IPS DF 6.9 (cell line): ENCODE data around the gene NPFF.

ENCODE experiments used
- DNase-seq: peaks from one replicate; pipeline ENCODE4 v3.0.0-alpha.2; 2013; ENCODE audit warnings: low read depth, low spot score
- H3K27ac ChIP-seq: one replicate; pipeline ENCODE4 v1.5.1; 2013; ENCODE audit warnings: low read length, control low read depth
- H3K27me3 ChIP-seq: 2 replicates; pipeline ENCODE4 v1.6.1; 2013; ENCODE audit warnings: mild to moderate bottlenecking, low read length; ENCODE audit not compliant: control insufficient read depth, insufficient read depth
- H3K36me3 ChIP-seq: 2 replicates; pipeline ENCODE4 v1.6.1; 2013; ENCODE audit warnings: low read length; ENCODE audit not compliant: control insufficient read depth, insufficient read depth
- H3K4me1 ChIP-seq: 2 replicates; pipeline ENCODE4 v1.6.1; 2013; ENCODE audit warnings: low read length; ENCODE audit not compliant: control insufficient read depth, insufficient read depth
- H3K4me3 ChIP-seq: 2 replicates; pipeline ENCODE4 v1.5.1; 2013; ENCODE audit warnings: mild to moderate bottlenecking, low read length
- H3K9me3 ChIP-seq: 2 replicates; pipeline ENCODE4 v1.6.1; 2013; ENCODE audit warnings: low read length, inconsistent platforms; ENCODE audit not compliant: control insufficient read depth, insufficient read depth
- WGBS: extraction: QIAGEN DNeasy Blood & Tissue Kit; methylation state at CpG from one replicate; pipeline ENCODE4 v1.1.7; 2013; ENCODE audit warnings: mixed read lengths, missing lambda C conversion rate; ENCODE audit not compliant: insufficient read length, insufficient coverage; 5-methylcytosine and 5-hydroxymethylcytosine counted together

The NPFF gene

GRCh38 chr12:53474077-53474476 lies 33.2 kb downstream of the NPFF start:
- no CpG with 5 or more reads among the region's 2 CpGs for WGBS
- no peaks in the 10 kb centered on the region for H3K4me1 ChIP-seq
- no peaks in the 10 kb centered on the region for H3K9me3 ChIP-seq
- H3K4me3 ChIP-seq: no peak overlapping the region
- H3K36me3 ChIP-seq: peaks cover 43% of the 10 kb centered on the region
- H3K27ac ChIP-seq: no peak overlapping the region
- DNase-seq: no peak
- no peaks in the 10 kb centered on the region for H3K27me3 ChIP-seq

DNA sequence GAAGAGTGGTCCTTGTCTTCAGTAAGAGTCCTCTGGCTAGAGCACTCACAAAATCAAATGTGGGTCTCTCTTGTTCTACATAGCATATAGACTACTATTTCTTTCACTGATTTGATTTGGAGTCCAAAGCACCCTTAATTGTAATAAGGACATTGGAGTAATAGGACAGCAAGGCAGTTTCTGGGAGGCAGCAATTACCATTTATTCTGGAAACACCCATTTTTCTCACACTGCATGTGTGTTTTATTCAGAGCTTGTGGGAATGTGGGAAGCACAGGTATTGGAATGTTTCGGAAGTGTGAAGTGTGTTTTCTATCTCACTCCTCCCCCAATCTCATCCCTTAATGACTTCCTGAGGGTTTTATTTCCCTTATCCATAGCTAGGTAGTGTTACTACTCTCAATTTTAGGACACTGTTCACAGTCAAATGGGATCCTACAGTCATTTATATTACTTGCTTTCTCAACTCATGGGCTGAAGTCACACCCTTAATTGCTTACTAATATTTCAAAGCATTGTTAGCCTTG lies 35.2 kb downstream of the NPFF start:
- Histone ChIP-seq H3K9me3 (no peaks in the 10 kb centered on the region), H3K27ac (no peak overlapping the region), H3K27me3 (no peaks in the 10 kb centered on the region), H3K4me3 (no peak overlapping the region), H3K36me3 (peaks cover 43% of the 10 kb centered on the region), H3K4me1 (no peaks in the 10 kb centered on the region)
- WGBS: no CpG with 5 or more reads among the region's 1 CpG
- no peak for DNase-seq

DNA sequence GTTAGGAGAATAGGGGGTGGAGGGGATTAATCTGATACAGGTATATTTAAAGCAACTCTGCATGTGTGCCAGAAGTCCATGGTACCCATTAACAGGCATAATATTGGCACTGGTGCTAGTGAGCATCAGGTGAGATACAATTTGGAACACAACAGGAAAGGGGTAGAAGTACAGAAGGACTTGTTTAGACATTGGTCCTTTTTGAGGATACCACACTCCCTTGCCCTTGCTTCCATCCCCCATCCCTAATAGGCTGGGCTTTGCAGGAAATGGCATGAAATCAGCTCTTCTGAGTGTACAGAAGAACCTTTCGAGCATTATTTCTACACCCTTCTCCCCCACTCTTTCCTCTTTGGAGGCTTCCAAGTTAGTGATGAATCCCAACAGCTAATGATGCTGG lies 39.0 kb downstream of the NPFF start:
- no peak overlapping the region for H3K27ac ChIP-seq
- peaks cover 55% of the 10 kb centered on the region for H3K36me3 ChIP-seq
- H3K27me3 ChIP-seq: no peaks in the 10 kb centered on the region
- no CpG with 5 or more reads among the region's 1 CpG for WGBS
- DNase-seq: no peak
- H3K4me3 ChIP-seq: no peak overlapping the region
- no peaks in the 10 kb centered on the region for H3K4me1 ChIP-seq
- no peaks in the 10 kb centered on the region for H3K9me3 ChIP-seq

DNA sequence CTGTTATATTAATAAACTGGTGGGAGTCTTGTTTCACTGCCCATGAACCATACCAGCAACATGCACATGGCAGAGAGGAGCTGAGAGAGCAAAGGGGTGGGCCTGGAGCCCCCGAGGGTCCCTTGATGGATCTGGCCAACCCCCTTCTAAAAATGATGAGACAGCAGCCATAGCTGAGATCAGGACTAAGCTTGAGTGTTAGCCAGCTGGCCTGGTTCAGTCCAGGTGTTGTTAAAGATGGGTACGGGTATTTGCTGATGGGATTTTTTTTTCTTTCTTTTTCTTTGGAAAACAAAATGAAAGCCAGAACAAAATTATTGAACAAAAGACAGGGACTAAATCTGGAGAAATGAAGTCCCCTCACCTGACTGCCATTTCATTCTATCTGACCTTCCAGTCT lies 39.4 kb downstream of the NPFF start:
- Histone ChIP-seq H3K36me3 (peaks cover 57% of the 10 kb centered on the region), H3K9me3 (no peaks in the 10 kb centered on the region), H3K27ac (no peak overlapping the region), H3K4me3 (no peak overlapping the region), H3K27me3 (no peaks in the 10 kb centered on the region), H3K4me1 (no peaks in the 10 kb centered on the region)
- no peak for DNase-seq
- WGBS: no CpG with 5 or more reads among the region's 2 CpGs

- H3K9me3 ChIP-seq: no peaks in the 10 kb centered on the region
- peaks cover 62% of the 10 kb centered on the region for H3K36me3 ChIP-seq
- DNase-seq: no peak
- H3K27me3 ChIP-seq: no peaks in the 10 kb centered on the region
- H3K4me3 ChIP-seq: no peak overlapping the region
- no peak overlapping the region for H3K27ac ChIP-seq
- no peaks in the 10 kb centered on the region for H3K4me1 ChIP-seq
- no CpG with 5 or more reads among the region's 5 CpGs for WGBS
Observed at GRCh38 chr12:53467082-53467481, 40.2 kb downstream of the NPFF start.

DNA sequence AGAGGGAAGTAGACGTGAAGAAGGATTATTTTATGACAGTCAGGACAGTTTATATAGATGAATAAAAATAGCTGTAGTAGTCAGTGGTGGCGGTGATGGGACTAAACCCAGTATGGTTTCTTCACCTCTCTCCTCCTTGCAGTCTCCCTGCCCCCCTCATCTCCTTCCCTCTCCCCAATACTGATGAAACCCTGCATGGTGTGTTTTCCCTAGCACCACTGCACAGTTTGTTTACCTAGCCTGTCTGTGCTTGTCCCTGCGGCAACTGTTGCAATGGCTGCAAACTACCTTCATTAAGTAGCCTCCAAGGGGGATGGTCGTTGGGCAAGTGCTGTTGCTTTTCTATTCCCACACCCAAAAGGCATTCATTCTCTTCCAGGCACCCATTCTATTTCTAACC lies 40.6 kb downstream of the NPFF start:
- Histone ChIP-seq H3K4me3 (no peak overlapping the region), H3K4me1 (no peaks in the 10 kb centered on the region), H3K36me3 (peaks cover 61% of the 10 kb centered on the region), H3K27me3 (no peaks in the 10 kb centered on the region), H3K27ac (no peak overlapping the region), H3K9me3 (no peaks in the 10 kb centered on the region)
- 100% methylated on average over 1 of the region's 4 CpGs for WGBS
- no peak for DNase-seq

DNA sequence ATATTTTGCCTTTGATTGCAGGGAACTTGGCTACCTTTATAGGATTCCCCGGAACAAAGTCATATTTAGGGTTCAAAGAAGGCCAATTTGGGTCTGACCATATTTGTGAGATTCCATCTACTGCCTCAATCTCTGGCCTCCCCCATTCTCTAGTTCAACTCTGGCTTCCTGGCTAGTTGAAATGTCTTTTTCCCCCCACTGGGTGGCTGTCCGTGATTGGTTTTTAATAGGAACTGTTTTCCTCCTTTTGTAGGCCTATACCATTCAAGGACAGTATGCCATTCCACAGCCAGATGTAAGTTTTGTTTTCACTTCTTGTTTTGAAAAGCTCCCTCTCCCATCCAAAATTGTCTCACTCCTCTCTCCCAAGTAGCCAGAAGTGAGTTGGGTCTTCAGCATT lies 41.6 kb downstream of the NPFF start:
- no CpG with 5 or more reads among the region's 2 CpGs for WGBS
- Histone ChIP-seq H3K9me3 (no peaks in the 10 kb centered on the region), H3K4me3 (no peak overlapping the region), H3K4me1 (no peaks in the 10 kb centered on the region), H3K27me3 (no peaks in the 10 kb centered on the region), H3K36me3 (peaks cover 66% of the 10 kb centered on the region), H3K27ac (no peak overlapping the region)
- DNase-seq: no peak

DNA sequence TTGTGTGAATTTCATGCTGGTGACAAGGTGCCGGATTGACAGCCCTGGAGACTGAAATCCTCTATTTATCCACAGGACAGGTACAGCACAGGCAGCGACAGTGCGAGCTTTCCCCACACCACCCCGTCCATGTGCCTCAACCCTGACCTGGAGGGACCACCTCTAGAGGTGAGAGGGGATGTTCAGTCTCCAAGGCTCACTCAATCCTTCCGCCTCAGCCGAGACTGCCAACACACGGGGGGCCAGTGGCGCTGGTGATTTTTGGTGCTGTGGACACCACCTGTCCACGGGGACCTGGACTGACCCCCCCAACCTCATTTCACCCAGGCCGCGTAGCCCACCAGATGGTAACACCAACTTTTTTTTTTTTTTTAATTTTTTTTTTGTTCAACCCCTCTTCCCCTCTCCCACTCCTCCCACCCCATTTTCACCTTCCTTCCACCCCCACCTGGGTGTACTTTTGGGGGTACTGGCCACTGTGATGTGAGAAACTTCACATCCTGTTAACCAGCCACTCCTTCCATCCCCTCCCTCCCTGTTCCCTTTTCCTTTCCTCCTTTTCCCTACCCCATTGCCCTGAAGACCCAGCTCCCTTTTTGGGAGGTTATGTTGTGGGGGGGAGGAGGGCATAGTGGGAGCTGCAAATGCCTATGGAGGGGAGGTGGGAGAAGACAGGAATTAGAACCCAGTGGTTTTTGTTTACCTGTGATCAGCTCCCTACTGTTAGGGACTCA lies 42.4 kb downstream of the NPFF start:
- Histone ChIP-seq H3K27me3 (no peaks in the 10 kb centered on the region), H3K4me3 (no peak overlapping the region), H3K4me1 (no peaks in the 10 kb centered on the region), H3K36me3 (peaks cover 70% of the 10 kb centered on the region), H3K9me3 (no peaks in the 10 kb centered on the region), H3K27ac (no peak overlapping the region)
- no CpG with 5 or more reads among the region's 11 CpGs for WGBS
- DNase-seq: no peak

GRCh38 chr12:53463802-53464560 lies 43.3 kb downstream of the NPFF start:
- Histone ChIP-seq H3K36me3 (peaks cover 72% of the 10 kb centered on the region), H3K27ac (no peak overlapping the region)

GRCh38 chr12:53462935-53463334 lies 44.3 kb downstream of the NPFF start:
- DNase-seq: no peak
- no CpG with 5 or more reads among the region's 3 CpGs for WGBS
- H3K9me3 ChIP-seq: no peaks in the 10 kb centered on the region
- H3K4me3 ChIP-seq: no peak overlapping the region
- peaks cover 70% of the 10 kb centered on the region for H3K36me3 ChIP-seq
- H3K4me1 ChIP-seq: no peaks in the 10 kb centered on the region
- no peaks in the 10 kb centered on the region for H3K27me3 ChIP-seq
- no peak overlapping the region for H3K27ac ChIP-seq

More at GRCh38 chr12:53463802-53464560, 43.3 kb downstream of the NPFF start:
- Histone ChIP-seq H3K27me3 (no peaks in the 10 kb centered on the region), H3K9me3 (no peaks in the 10 kb centered on the region), H3K4me3 (no peak overlapping the region), H3K4me1 (no peaks in the 10 kb centered on the region)
- DNase-seq: no peak
- 100% methylated on average over 2 of the region's 5 CpGs for WGBS
